Smooth muscle cell (in vitro differentiated cells): Measurements from ENCODE around the gene FTCD. TPM values are rescaled to one million over a fixed set of nuclear protein-coding genes. Genes with fewer than 3 reads are reported as not detected.

Source experiments
- DNase-seq: peaks from one replicate; lab custom pipeline; 2025; ENCODE audit not compliant: unreplicated experiment; lab: John Stamatoyannopoulos, UW
- H2AFZ ChIP-seq: fragments of 200-600 bp; sonication (generic); 2 replicates; pipeline ENCODE4 v1.6.0; 2016; ENCODE audit warnings: antibody characterized with exemption, low read depth, mild to moderate bottlenecking
- H3F3A ChIP-seq: fragments of 200-600 bp; sonication (generic); 2 replicates; pipeline ENCODE4 v1.6.0; 2017; ENCODE audit warnings: antibody characterized with exemption, low read depth
- H3K27ac ChIP-seq: fragments of 200-600 bp; sonication (generic); 2 replicates; pipeline ENCODE4 v1.5.1; 2016; ENCODE audit warnings: low read depth, mild to moderate bottlenecking
- H3K27me3 ChIP-seq: fragments of 200-600 bp; sonication (generic); 2 replicates; pipeline ENCODE4 v1.6.1; 2016; ENCODE audit warnings: low read depth, mild to moderate bottlenecking
- H3K36me3 ChIP-seq: fragments of 200-600 bp; sonication (generic); 2 replicates; pipeline ENCODE4 v1.5.1; 2016; ENCODE audit warnings: low read depth
- H3K4me1 ChIP-seq: fragments of 200-600 bp; sonication (generic); 2 replicates; pipeline ENCODE4 v1.5.1; 2016; ENCODE audit warnings: low read depth
- H3K4me2 ChIP-seq: fragments of 200-600 bp; sonication (generic); 2 replicates; pipeline ENCODE4 v1.6.0; 2016; ENCODE audit warnings: mild to moderate bottlenecking
- H3K4me3 ChIP-seq: fragments of 200-600 bp; sonication (generic); 2 replicates; pipeline ENCODE4 v1.5.1; 2016; ENCODE audit warnings: mild to moderate bottlenecking
- H3K79me2 ChIP-seq: fragments of 200-600 bp; sonication (generic); 2 replicates; pipeline ENCODE4 v1.6.0; 2016; ENCODE audit warnings: low read depth, mild to moderate bottlenecking
- H3K9ac ChIP-seq: fragments of 200-600 bp; sonication (generic); 2 replicates; pipeline ENCODE4 v1.6.0; 2016; ENCODE audit warnings: low read depth
- H3K9me3 ChIP-seq: fragments of 200-600 bp; sonication (generic); replicated peaks from 2 replicates; pipeline ENCODE4 v1.5.1; 2016; ENCODE audit warnings: low read depth
- H4K20me1 ChIP-seq: fragments of 200-600 bp; sonication (generic); 2 replicates; pipeline ENCODE4 v1.6.0; 2016; ENCODE audit warnings: low read depth
- CTCF ChIP-seq: fragments of 200-600 bp; sonication (generic); IDR thresholded peaks from 2 replicates; pipeline ENCODE4 v1.5.1; 2017; ENCODE audit warnings: borderline replicate concordance, mild to moderate bottlenecking, antibody characterized with exemption; ENCODE audit not compliant: insufficient read depth, poor library complexity, severe bottlenecking
- WGBS: methylation state at CpG from one replicate; pipeline ENCODE4 v1.1.7; 2016; ENCODE audit warnings: low lambda C conversion rate; 5-methylcytosine and 5-hydroxymethylcytosine counted together
- polyA plus RNA-seq: library from polyadenylated mRNA; unstranded; fragments of >200 nt; fragmentation: Nextera tagmentation; extraction: Ambion mirVana; gene quantifications from 2 replicates; pipeline ENCODE4 v1.2.1, GENCODE V29; 2016
- total RNA-seq: library from RNA; depleted of rRNA; stranded (reverse); fragments of >200 nt; gene quantifications from 2 replicates; pipeline ENCODE4 v1.2.3, GENCODE V29; 2014

FTCD gene
- total and polyA plus RNA-seq, 2 experiments from 2014 or later = 1.3 to 15.2 TPM

GRCh38 chr21:46182548-46183336, 27.4 kb upstream of the FTCD start:
- Histone ChIP-seq H3K4me3 (no peak overlapping the region), H3F3A (no peaks in the 10 kb centered on the region), H4K20me1 (no peaks in the 10 kb centered on the region), H3K36me3 (no peaks in the 10 kb centered on the region), H3K27ac (no peak overlapping the region), H3K27me3 (no peaks in the 10 kb centered on the region), H3K79me2 (peaks cover under 1% of the 10 kb centered on the region), H2AFZ (no peak overlapping the region), H3K9me3 (no peaks in the 10 kb centered on the region), H3K4me2 (no peak overlapping the region), H3K4me1 (peaks cover 3% of the 10 kb centered on the region), H3K9ac (no peak overlapping the region)
- DNase-seq = no peak
- no peak for TF ChIP-seq CTCF
- WGBS = 93% methylated on average over 44 of the region's 44 CpGs

- H3K27ac ChIP-seq = no peak overlapping the region
- 95% methylated on average over 15 of the region's 16 CpGs for WGBS
These were observed 26.7 kb upstream of the FTCD start for GRCh38 chr21:46181953-46182547.

GRCh38 chr21:46181436-46181835, 26.1 kb upstream of the FTCD start:
- H3K9me3 ChIP-seq = no peaks in the 10 kb centered on the region
- TF ChIP-seq CTCF = no peak
- peaks cover 11% of the 10 kb centered on the region for H3K79me2 ChIP-seq
- no peaks in the 10 kb centered on the region for H3K27me3 ChIP-seq
- DNase-seq = no peak
- WGBS = 96% methylated on average over 14 of the region's 19 CpGs
- H3K4me2 ChIP-seq = no peak overlapping the region
- H3K27ac ChIP-seq = no peak overlapping the region
- no peak overlapping the region for H3K4me3 ChIP-seq
- H3K4me1 ChIP-seq = peaks cover 3% of the 10 kb centered on the region
- H4K20me1 ChIP-seq = no peaks in the 10 kb centered on the region
- no peaks in the 10 kb centered on the region for H3K36me3 ChIP-seq
- H3K9ac ChIP-seq = no peak overlapping the region
- H3F3A ChIP-seq = no peaks in the 10 kb centered on the region
- H2AFZ ChIP-seq = no peak overlapping the region

More at GRCh38 chr21:46181953-46182547, 26.7 kb upstream of the FTCD start:
- H3K4me3 ChIP-seq = no peak overlapping the region
- no peaks in the 10 kb centered on the region for H3K27me3 ChIP-seq
- no peak for DNase-seq
- peaks cover 7% of the 10 kb centered on the region for H3K79me2 ChIP-seq
- TF ChIP-seq CTCF = no peak
- peaks cover 3% of the 10 kb centered on the region for H3K4me1 ChIP-seq
- H2AFZ ChIP-seq = no peak overlapping the region
- no peak overlapping the region for H3K9ac ChIP-seq
- H3K36me3 ChIP-seq = no peaks in the 10 kb centered on the region
- no peaks in the 10 kb centered on the region for H4K20me1 ChIP-seq
- H3K4me2 ChIP-seq = no peak overlapping the region
- no peaks in the 10 kb centered on the region for H3F3A ChIP-seq
- H3K9me3 ChIP-seq = no peaks in the 10 kb centered on the region
